ENCODE measurements around the gene GOPC.
"Not testable (repeated sequence)": the region's sequence is repeated elsewhere in the genome, so short reads cannot be mapped to it uniquely, and the experiment has no call there.

The GOPC gene

DNA sequence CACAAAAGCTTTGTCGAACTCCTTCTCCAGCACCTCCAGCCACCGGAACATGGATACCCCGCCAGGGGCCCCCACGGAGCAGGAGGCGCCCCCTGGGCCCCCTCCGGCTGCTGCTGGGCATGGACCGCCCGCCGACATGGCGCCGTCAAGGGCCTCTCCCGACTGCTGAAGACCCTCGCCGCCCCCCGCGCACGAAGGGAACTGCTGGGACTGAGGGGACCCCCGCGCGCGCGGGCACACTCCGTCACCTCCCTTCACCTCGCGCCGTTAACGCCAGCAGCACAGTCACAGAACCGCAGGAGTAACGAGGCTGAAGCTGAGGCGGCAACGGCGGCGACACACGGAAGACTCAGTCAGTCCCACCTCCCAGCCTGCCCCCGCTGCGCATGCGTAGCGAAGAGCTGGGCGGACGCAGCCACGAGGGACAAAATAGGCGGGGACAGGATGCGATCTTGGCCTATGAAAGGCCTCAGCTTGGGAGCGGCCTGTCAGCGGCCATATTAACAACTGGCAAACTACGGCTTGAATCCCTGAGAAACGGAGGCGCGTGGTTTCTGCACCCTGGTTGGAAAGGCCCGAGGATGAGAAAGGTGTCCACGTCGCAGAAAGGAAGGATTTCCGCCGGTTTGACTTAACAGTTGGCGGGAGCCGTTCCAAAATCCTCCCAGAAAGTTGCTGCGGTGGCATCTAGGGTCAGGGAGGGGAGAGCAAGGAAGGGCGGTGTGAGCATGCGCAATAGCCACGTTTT is at the start of gene GOPC:
Gene GOPC (minus strand): TSS at position 361 of the 748 bp plus-strand sequence. CDS start 223 bp downstream, at position 138.
- peak; percentile 91 for DNase-seq (ENCODE audit: low read depth)

DNA sequence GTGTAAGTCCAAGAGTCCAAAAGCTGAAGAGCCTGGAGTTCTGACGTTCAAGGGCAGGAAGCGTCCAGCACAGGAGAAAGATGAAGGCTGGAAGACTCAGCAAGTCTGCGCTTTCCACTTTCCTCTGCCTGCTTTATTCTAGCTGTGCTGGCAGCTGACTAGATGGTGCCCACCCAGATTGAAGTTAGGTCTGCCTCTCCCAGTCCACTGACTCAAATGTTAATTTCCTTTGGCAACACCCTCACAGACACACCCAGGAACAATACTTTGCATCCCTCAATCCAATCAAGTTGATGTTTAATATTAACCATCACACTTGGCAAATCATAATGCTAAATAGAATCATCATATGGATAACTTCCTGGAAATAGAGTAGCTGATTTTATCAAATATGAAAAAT is 49.7 kb upstream of the GOPC start:
- DNase-seq (ENCODE audit: low read depth), result not testable (repeated sequence)

DNA sequence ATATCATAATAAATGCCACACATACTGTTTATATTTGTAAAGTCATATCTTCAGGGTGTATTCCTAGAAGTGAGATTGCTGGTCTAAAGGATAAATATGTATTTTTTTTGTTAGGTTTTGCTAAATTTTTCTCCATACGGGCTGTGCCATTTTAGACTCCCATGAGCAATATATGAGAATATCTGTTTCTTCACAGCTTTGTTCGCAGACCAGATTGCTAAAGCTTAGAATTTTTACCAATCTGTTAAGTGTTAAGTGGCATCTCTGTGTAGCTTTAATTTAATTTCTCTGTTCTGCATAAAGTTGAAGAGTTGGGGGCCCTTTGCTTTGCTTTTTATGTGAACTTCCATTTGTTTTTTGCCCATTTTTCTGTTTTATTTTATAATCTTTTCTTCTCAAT is 40.7 kb upstream of the GOPC start:
- DNase-seq (ENCODE audit: low read depth), result no peak

DNA sequence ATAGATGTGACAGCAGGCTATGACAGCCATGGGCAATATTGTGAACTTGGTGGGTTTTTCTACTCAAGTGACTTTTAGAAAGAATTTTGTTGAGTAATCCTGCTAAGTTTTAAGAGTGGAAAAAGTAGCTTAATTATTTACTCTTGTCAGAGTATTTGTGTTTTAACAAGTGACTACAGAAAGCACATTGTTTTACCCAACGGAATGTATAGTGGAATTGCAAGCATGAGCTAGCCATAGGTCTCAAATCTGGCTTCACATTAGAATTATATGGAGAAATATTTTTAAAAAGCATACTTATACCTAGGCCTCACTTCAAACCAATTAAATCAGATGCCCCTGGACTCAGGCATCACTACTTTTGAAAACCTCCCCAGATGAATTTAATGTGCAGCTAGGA is 35.5 kb upstream of the GOPC start:
- no peak for DNase-seq (ENCODE audit: low read depth)

DNA sequence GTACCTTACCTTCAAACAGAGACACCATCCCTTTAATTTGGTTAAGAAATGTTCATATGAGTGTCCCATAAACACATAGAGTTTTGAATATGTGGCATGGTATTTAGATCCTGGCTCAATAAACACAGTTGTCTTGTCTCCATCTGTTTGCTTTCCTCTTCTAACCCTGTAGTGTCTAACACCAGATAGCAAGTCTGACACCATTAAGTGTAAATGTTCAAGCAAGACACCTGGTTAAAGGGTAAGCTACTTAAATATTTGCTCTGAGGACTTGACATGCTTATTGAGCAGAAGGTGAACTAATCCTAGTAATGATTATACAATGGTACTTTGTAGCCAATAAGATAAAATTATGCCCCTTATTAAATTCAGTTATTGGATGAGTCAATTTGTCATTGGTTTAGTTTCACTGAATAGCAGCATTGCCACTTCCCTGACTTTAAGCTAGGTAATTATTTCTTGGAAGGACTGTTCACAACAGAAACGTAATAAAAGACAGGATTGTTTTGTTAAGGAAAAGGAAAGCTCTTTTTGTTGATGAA is 26.9 kb upstream of the GOPC start:
- no peak for DNase-seq (ENCODE audit: low read depth)

DNA sequence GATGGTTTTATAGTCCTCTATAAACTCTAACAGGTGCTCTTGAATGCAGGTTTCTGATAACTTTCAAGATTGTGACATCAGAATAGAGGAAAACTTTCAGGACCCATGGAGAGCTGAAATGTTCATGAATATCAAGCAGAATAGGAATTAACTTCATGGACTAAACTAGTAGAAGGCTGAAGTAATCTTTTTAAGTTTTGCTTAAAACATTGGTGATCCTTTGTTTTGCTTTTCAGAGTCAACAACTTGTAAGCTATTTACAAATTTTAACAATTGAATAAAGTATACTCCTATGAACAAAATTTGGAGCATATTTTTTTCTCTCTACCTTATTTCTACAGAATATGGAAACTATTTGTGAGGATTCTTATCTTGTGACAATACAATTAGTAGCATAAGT is 25.2 kb upstream of the GOPC start:
- DNase-seq (ENCODE audit: low read depth), result no peak

DNA sequence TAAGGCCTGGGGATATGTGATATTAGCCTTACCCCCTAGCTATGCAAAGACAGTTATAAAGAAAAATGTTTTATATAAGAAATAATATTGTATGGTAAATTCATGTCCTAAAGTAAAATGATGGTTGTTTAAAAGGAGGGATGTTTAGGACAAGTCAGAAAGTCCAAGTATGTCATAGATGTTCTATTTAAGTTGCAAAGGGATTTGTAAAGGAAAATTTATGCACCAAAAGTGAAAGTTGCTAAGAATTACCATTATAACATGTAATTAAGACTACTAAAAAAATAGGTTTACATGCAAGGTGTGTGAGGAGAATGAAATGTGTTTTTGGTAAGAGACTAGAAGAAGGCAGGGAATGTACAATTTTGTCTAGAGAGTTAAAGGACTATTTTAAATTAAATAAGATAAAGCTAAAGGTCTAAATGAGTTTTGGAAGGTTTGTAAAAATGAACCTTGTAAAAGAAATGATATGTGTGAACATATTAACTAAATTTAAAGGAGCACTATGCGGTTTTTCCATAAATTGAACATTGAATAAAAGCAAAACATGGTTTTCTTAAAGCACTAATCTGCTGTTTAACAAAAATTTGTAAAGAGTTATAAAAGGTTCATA is 22.7 kb upstream of the GOPC start:
- no peak for DNase-seq (ENCODE audit: low read depth)

DNA sequence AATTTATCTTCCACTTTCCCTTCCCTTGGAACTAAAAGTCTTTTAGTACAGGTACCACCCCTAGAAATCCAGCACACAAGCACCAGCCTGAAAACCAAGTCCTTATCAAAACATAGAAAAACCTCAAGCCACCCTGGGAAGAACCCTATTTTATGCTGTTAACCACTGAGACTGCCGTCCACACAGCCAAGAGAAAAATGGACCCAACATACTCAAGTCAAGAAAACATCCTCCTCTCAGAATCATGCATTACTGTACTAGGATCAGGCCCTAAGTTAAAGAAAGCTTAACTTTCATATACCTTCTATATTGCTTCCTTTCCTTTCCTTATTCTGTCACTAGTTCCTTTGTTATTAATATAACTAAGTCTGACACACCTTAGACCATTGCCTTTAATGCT is 16.9 kb upstream of the GOPC start:
- DNase-seq (ENCODE audit: low read depth), result no peak

DNA sequence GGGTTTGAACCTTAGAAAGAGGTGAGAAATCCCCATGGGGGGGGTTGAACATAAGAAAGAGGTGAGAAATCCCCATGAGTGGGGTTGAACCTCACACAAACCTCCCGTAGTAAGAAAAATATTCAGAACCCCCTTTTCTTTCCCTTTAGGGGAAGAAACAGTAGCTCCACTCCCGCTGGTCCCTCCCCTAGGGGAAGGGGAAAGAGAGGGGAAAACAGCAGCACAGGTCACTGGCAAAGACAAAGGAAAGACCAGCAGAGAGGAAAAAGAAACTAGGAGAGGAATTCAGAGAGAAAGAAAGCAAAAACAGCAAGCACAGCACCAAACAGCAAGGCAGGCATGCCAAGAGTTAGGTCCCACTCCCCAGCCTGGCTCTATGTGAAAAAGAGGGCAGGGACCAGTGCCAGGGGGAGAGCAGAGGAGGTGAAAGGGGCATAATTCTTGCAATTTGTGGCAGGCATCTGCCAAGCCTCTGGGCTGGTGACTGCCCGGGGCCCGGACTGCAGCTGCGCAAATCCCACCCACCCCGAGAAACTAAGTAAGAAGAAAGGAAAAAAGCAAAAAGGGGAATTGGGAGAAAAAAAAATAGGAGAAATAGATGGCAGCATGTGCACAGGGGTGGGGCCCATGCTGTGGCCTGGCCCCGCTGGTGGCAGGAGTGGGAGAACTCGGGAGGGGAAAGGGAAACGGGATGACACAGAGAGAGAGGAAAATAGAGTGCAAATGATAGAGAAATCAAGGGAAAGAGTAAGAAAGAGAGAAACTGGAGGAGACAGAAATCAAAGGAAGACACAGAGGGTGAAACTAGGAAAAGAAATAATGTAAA is 15.1 kb upstream of the GOPC start:
- DNase-seq (ENCODE audit: low read depth), result no peak

DNA sequence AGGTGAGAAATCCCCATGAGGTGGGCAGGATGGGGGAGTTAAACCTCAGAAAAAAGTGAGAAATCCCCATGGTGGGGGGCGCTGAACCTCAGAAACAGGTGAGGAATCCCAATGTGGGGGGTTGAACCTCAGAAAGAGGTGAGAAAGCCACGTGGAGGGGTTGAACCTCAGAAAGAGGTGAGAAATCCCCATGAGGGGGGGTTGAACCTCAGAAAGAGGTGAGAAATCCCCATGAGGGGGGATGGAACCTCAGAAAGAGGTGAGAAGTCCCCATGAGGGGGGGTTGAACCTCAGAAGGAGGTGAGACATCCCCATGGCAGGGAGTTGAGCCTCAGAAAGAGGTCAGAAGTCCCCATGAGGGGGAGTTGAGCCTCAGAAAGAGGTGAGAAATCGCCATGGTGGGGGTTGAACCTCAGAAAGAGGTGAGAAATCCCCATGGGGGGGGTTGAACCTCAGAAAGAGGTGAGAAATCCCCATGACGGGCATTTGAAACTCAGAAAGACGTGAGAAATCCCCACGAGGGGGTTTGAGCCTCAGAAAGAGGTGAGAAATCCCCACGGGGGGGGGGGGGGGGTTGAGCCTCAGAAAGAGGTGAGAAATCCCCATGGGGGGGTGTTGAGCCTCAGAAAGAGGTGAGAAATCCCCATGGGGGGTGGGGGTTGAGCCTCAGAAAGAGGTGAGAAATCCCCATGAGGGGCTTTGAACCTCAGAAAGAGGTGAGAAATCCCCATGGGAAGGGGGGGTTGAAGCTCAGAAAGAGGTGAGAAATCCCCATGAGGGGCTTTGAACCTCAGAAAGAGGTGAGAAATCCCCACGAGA is 14.3 kb upstream of the GOPC start:
- no peak for DNase-seq (ENCODE audit: low read depth)

DNA sequence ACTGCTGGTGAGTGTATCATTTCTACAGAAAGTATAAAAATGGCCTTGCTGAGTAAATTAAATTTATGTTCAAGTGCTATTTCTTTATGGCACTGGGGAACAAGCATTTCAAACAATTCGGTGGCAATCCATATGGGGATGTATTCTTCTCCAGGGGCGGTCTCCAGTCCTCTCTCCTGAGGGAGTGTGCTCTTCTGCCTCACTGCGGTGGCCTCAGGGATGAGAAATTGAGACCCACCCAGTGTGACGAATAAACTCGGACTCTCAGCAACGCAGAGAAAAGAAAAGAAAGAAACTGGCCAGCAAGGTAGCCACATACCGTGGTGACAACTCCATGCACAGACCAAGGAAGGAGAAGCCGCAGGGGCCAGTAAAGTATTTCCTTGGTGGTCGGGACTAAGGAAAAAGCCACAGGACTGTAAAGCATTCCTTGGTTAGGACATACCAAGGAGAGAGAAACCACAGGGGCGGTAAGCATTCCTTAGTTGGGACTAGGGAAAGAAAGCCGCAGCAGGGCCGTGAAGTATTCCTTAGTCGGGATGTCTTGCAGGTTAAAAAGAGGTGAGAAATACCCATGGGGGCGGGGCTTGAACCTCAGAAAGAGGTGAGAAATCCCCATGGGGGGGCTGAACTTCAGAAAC is 13.6 kb upstream of the GOPC start:
- DNase-seq (ENCODE audit: low read depth), result no peak

DNA sequence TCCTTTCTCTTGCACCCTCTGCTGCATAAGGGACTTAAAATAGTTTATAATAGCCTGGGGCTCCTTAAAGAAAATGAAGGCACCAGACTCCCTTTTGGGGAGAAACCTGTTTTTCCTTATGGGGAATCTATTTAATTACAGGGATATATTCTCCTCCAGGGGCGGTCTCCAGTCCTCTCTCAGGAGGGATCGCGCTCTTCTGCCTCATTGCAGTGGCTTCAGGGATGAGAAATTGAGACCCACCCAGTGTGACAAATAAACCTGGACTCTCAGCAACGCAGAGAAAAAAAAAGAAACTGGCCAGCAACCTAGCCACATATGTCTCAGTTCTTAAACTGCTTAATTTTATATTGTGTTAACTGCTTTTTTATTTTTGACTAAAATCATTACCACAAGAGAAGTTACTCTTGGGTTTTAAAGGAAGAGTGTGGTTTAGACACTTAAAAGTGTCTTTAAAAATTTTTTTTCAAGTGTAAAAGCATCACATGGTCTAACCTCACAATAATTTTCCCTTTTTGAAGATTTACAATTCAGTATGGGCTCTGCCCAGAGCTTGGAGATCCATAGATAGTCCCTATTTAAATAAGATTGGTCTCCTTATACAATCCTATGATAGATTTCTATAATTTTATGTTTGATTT is 11.7 kb upstream of the GOPC start:
- DNase-seq (ENCODE audit: low read depth), result no peak

DNA sequence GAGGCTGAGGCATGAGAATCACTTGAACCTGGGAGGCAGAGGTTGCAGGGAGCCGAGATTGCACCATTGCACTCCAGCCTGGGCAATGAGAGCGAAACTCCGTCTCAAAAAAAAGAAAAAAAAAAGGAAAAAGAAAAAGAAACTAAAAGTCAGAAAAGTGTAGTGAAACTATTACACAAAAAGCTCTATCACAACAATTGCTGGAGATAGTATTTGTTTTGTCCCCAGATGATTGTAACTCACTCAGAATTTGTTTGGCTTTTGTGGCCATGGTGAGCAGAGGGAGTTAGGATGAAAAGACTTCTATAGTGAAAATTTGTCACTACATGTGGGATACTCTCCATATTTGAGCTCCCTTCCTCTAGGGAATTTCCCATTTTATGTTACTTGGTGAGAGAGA is 5.2 kb upstream of the GOPC start:
- no peak for DNase-seq (ENCODE audit: low read depth)

DNA sequence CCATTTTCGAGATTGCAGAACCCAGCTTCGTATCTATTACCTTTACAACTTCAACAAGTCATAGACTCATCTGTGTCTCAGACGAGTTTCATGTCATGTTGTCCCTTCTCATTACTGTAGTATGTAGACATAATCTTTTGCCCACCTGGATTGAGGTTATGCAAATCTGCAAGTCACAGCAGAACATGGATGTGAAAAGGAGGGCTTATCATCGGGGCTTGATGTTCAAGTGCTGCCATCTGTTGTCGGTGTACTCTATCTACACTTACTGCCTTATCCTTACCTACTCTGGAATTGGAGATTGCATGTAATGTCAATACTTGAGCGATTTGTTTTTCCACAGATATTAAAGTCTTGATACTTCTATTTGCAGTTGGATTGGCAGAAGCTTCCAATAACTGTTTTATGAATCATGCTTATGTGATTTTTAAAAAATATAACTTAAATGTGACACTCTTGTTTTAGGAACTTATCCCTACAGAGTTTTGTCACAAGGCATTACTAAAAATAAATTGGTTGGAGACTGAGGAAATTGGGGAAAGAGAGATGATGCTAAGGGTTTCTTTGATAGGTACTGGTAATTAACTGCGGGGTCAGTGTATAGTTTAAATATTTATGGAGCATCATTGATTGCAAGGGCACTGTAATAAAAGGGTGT is 3.0 kb upstream of the GOPC start:
- DNase-seq (ENCODE audit: low read depth), result no peak

DNA sequence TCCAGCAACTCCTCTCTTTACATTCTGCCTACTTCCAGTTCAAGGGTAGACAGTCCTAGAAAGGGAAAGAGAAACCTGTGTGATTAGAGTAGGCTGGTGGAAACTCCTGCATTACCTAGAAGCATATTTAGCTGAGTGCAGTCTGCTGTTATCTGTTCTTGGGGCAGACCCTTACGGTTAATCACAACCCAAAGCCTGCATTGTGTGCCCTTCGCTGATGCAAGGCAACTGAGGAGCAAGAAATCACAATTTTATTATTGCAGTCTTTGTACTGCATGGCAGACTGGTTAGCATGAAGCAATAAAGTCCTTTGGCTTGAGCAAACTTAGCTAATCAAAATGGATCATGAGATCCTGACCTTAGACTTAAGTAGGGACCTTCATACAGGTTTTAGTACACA is 1.5 kb upstream of the GOPC start:
- no peak for DNase-seq (ENCODE audit: low read depth)

DNA sequence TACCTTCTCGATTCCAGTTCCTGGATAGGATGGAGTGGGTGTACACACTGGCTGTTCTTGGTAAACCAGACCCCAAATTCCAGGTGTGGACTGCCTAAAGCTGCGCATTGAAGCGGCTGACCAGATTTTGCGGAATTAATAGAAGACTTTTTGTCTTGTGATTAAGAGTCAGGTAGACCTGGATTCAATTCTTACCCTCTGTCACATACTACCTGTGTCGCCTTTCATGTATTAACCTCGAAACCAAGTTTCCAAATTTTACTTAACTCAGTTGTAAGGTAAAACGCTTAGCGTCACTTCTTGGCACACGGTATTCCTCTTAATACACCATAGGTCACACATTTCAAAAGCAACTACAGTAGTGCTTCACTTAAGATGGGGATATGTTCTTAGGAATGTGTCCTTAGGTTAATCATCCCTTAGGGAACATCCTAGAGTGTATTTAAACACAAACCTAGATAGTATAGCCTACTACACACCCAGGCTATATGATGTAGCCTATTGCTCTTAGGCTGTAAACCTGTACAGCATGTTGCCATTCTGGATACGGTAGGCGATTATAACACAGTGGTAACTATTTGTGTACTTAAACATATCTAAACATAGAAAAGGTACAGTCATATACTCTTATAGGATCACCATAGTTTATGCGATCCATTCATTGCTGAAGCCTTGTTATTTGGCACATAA is 733 bp upstream of the GOPC start:
- DNase-seq (ENCODE audit: low read depth), result no peak

DNA sequence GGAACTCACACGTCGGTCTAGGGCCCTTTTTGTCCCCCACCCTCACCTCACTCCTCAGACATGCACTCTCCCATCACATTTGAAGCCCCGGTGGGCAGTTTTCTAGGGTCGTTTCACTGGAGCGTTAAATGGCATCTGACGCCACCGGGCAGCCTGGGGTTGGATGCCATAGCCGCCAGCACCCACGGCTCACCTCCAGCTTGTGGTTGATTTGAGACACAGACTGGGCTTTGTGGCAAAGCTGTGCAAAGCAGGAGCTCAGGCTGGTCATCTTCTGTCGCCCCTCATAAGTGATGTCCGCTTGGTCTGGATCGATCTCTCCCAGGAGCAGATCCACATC is 530 bp downstream of the GOPC start:
- DNase-seq (ENCODE audit: low read depth), result no peak

DNA sequence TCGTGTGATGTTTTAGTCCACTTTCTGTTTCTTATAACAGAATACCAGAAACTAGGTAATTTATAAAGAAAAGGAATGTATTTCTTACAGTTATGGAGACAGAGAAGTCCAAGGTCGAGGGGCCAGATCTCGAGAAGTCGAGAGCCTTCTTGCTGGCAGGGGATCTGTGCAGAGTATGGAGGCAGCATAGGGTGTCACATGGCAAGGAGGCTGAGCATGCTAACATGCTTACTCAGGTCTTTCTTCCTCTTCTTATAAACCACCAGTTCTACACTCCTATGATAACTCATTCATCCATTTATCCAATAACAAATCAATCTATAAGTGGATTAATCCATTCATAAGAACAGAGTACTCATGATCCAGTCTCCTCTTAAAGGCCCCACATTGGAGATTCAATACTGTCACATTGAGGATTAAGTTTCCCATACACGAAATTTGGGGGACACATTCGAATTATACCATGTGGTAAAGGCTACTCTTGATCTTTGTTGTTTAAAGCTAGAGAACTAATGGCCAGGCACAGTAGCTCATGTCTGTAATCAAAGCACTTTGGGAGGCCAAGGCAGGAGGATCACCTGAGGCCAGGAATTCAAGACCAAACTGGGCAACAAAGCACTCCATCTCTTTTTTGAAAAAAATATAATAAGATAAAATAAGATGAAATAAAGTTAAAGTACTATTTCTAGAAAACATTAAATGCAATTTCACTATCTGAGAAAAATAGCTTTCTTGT is 2.1 kb downstream of the GOPC start:
- no peak for DNase-seq (ENCODE audit: low read depth)

DNA sequence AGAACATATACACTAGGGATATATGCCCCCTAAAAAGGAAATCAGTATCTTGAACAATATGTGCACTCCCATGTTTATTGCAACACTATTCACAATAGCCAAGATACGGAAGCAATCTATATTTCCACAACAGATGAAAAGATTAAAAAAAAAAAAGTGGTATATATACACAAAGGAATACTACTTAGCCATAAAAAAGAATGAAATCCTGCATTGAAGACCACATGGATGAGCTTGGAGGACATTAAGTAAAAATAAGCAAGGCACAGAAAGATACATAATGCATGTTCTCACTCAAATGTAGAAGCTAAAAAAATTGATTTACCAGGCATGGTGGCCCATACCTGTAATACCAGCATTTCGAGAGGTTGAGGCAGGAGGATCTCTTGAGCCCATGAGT is 4.6 kb downstream of the GOPC start:
- no peak for DNase-seq (ENCODE audit: low read depth)
